Measurements from ENCODE around the gene SHISAL2A. TPM values are rescaled to one million over a fixed set of nuclear protein-coding genes. Genes with fewer than 3 reads are reported as not detected.

The SHISAL2A gene
- total and polyA plus RNA-seq, 10 of the 15 experiments (the other 5 are each of a cell fraction or from before 2014, with no cell fraction given) = 0.18 to 0.67 (median 0.45) TPM

GRCh38 chr1:52636721-52637695, 4.0 kb downstream of the SHISAL2A start (continued):
- TF ChIP-seq, protein P1, sequence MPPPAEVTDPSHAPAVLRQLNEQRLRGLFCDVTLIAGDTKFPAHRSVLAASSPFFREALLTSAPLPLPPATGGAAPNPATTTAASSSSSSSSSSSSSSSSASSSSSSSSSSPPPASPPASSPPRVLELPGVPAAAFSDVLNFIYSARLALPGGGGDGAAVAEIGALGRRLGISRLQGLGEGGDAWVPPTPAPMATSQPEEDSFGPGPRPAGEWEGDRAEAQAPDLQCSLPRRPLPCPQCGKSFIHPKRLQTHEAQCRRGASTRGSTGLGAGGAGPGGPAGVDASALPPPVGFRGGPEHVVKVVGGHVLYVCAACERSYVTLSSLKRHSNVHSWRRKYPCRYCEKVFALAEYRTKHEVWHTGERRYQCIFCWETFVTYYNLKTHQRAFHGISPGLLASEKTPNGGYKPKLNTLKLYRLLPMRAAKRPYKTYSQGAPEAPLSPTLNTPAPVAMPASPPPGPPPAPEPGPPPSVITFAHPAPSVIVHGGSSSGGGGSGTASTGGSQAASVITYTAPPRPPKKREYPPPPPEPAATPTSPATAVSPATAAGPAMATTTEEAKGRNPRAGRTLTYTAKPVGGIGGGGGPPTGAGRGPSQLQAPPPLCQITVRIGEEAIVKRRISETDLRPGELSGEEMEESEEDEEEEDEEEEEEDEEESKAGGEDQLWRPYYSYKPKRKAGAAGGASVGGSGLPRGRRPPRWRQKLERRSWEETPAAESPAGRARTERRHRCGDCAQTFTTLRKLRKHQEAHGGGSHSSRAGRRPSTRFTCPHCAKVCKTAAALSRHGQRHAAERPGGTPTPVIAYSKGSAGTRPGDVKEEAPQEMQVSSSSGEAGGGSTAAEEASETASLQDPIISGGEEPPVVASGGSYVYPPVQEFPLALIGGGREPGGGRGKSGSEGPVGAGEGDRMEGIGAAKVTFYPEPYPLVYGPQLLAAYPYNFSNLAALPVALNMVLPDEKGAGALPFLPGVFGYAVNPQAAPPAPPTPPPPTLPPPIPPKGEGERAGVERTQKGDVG (CRISPR knock-in tag; IDR thresholded peaks at IDR 0.05) = no peak
- TF ChIP-seq YY1 (IDR thresholded peaks at IDR 0.05; ENCODE audit: low read depth, low read length) = 0 out of 2 replicates have a peak, but pooled peaks have one; percentile 10
- peak; percentile 43; the same call in 1 of the 2 replicates for TF ChIP-seq ZNF384 (IDR thresholded peaks at IDR 0.05; ENCODE audit: borderline replicate concordance, low read depth, low read length)
- peak; percentile 47; the same call in 1 of the 2 replicates for TF ChIP-seq HDGF (IDR thresholded peaks at IDR 0.05)
- TF ChIP-seq BMI1 (IDR thresholded peaks at IDR 0.05; ENCODE audit: borderline replicate concordance) = peak; percentile 70
- no peak for TF ChIP-seq HDAC2 (IDR thresholded peaks at IDR 0.05)
- peak; percentile 47; the same call in 1 of the 2 replicates for TF ChIP-seq CBX5 (IDR thresholded peaks at IDR 0.05; ENCODE audit: low read depth)
- TF ChIP-seq, protein P2, sequence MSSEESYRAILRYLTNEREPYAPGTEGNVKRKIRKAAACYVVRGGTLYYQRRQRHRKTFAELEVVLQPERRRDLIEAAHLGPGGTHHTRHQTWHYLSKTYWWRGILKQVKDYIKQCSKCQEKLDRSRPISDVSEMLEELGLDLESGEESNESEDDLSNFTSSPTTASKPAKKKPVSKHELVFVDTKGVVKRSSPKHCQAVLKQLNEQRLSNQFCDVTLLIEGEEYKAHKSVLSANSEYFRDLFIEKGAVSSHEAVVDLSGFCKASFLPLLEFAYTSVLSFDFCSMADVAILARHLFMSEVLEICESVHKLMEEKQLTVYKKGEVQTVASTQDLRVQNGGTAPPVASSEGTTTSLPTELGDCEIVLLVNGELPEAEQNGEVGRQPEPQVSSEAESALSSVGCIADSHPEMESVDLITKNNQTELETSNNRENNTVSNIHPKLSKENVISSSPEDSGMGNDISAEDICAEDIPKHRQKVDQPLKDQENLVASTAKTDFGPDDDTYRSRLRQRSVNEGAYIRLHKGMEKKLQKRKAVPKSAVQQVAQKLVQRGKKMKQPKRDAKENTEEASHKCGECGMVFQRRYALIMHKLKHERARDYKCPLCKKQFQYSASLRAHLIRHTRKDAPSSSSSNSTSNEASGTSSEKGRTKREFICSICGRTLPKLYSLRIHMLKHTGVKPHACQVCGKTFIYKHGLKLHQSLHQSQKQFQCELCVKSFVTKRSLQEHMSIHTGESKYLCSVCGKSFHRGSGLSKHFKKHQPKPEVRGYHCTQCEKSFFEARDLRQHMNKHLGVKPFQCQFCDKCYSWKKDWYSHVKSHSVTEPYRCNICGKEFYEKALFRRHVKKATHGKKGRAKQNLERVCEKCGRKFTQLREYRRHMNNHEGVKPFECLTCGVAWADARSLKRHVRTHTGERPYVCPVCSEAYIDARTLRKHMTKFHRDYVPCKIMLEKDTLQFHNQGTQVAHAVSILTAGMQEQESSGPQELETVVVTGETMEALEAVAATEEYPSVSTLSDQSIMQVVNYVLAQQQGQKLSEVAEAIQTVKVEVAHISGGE (CRISPR knock-in tag; IDR thresholded peaks at IDR 0.05) = peak; percentile 21; the same call in 1 of the 2 replicates
